HEK293T (cell line): Measurements from ENCODE around the gene SLC35F3.

Experiments
- BHLHE40 ChIP-seq: fragments of 450-650 bp; IDR thresholded peaks from 2 replicates; pipeline ENCODE4 v1.6.1; 2016; ENCODE audit warnings: mild to moderate bottlenecking, moderate library complexity, borderline replicate concordance
- CTBP1 ChIP-seq: fragments of 450-650 bp; IDR thresholded peaks from 2 replicates; pipeline ENCODE4 v1.6.1; 2016; ENCODE audit warnings: borderline replicate concordance
- ELF4 ChIP-seq: fragments of 450-650 bp; IDR thresholded peaks from 2 replicates; pipeline ENCODE4 v1.6.1; 2017; ENCODE audit warnings: antibody characterized with exemption
- FOXA1 ChIP-seq: fragments of 450-650 bp; IDR thresholded peaks from 2 replicates; pipeline ENCODE4 v1.6.1; 2016; ENCODE audit warnings: mild to moderate bottlenecking
- FOXK2 ChIP-seq: fragments of 450-650 bp; IDR thresholded peaks from 2 replicates; pipeline ENCODE4 v1.6.1; 2016; ENCODE audit warnings: mild to moderate bottlenecking
- FOXM1 ChIP-seq: fragments of 450-650 bp; IDR thresholded peaks from 2 replicates; pipeline ENCODE4 v1.6.1; 2017; ENCODE audit warnings: mild to moderate bottlenecking, borderline replicate concordance
- HDGF ChIP-seq: fragments of 450-650 bp; IDR thresholded peaks from 2 replicates; pipeline ENCODE4 v1.6.1; 2017; ENCODE audit warnings: antibody characterized with exemption, borderline replicate concordance
- L3MBTL2 ChIP-seq: fragments of 450-650 bp; conservative IDR thresholded peaks from 2 replicates; pipeline ENCODE4 v1.6.1; 2016; ENCODE audit warnings: mild to moderate bottlenecking
- LEF1 ChIP-seq: fragments of 450-650 bp; IDR thresholded peaks from 2 replicates; pipeline ENCODE4 v1.6.1; 2017; ENCODE audit warnings: mild to moderate bottlenecking, borderline replicate concordance
- NFRKB ChIP-seq: fragments of 450-650 bp; IDR thresholded peaks from 2 replicates; pipeline ENCODE4 v1.6.1; 2016; ENCODE audit warnings: mild to moderate bottlenecking, moderate library complexity
- SP1 ChIP-seq: fragments of 450-650 bp; IDR thresholded peaks from 2 replicates; pipeline ENCODE4 v1.6.1; 2017
- SUZ12 ChIP-seq: fragments of 450-650 bp; IDR thresholded peaks from 2 replicates; pipeline ENCODE4 v1.6.1; 2016; ENCODE audit warnings: mild to moderate bottlenecking
- TARDBP ChIP-seq: fragments of 450-650 bp; IDR thresholded peaks from 2 replicates; pipeline ENCODE4 v1.6.1; 2016
- TF ChIP-seq, protein P1 (sequence below): fragments of 450-650 bp; IDR thresholded peaks from 2 replicates; pipeline ENCODE4 v1.6.1; 2016

DNA sequence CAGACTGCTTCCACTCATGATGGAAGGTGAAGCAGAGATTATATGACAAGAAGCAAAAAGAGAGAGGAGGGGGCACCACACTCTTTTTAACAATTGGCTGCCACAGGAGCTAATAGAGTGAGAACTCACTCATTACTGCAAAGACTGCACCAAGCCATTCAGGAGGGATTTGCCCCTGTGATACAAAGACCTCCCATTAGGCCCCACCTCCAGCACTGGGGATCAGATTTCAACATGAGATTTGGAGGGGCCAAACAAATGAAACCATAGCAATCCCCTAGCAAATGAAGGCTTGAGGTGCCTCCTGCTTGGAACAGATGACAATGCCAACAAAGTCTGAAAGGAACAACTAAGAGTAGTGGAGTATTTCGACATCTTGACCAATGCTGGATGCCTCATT is 346.3 kb downstream of the SLC35F3 start:
- TF ChIP-seq SP1 (no peak), HDGF (no peak), SUZ12 (no peak), BHLHE40 (no peak), FOXM1 (no peak), L3MBTL2 (no peak), LEF1 (no peak), TARDBP (no peak), NFRKB (no peak), FOXA1 (no peak), ELF4 (no peak), FOXK2 (no peak), CTBP1 (no peak)
- TF ChIP-seq, protein P1, sequence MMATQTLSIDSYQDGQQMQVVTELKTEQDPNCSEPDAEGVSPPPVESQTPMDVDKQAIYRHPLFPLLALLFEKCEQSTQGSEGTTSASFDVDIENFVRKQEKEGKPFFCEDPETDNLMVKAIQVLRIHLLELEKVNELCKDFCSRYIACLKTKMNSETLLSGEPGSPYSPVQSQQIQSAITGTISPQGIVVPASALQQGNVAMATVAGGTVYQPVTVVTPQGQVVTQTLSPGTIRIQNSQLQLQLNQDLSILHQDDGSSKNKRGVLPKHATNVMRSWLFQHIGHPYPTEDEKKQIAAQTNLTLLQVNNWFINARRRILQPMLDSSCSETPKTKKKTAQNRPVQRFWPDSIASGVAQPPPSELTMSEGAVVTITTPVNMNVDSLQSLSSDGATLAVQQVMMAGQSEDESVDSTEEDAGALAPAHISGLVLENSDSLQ, result no peak
